PC-3 (cell line): ENCODE data around the gene EPO. TPM values are rescaled to one million over a fixed set of nuclear protein-coding genes. Genes with fewer than 3 reads are reported as not detected.
A peak's percentile ranks its signal among the peaks of the same experiment; 100 is the strongest.

ENCODE experiments used
- ATAC-seq: fragments of 200-7000 bp; cut with Tn5 transposase; 2 replicates; pipeline ENCODE4 v1.9.1; 2020; ENCODE audit warnings: mild to moderate bottlenecking, moderate library complexity
- BruUV-seq: library from RNA; stranded (reverse); fragments of 400-500 nt; replicated peaks from 2 replicates; lab custom pipeline; 2021; lab: Mats Ljungman, UMichigan
- CTCF ChIA-PET: fragments of 300-600 bp; sonication (Branson Sonifier 250); formaldehyde crosslinking; loops from one replicate; lab custom pipeline; 2022; ENCODE audit warnings: antibody characterized with exemption; lab: Charles Lee
- POLR2A ChIA-PET: fragments of 300-600 bp; sonication (Branson Sonifier 250); formaldehyde crosslinking; loops from one replicate; lab custom pipeline; 2022; ENCODE audit warnings: antibody characterized with exemption; ENCODE audit not compliant: unreplicated experiment; lab: Charles Lee
- DNase-seq: peaks from one replicate; pipeline ENCODE4 v3.0.0-alpha.2; 2015
- H2AFZ ChIP-seq: fragments of 300-600 bp; sonication (generic); 2 replicates; pipeline ENCODE4 v1.6.0; 2016; ENCODE audit warnings: antibody characterized with exemption, low read length
- H3F3A ChIP-seq: fragments of 300-600 bp; sonication (generic); one replicate; pipeline ENCODE4 v1.6.0; 2017; ENCODE audit warnings: antibody characterized with exemption, low read length, control low read depth, mild to moderate bottlenecking; ENCODE audit not compliant: unreplicated experiment
- H3K27ac ChIP-seq: fragments of 300-600 bp; sonication (generic); 2 replicates; pipeline ENCODE4 v1.5.1; 2016; ENCODE audit warnings: mild to moderate bottlenecking, low read length
- H3K27me3 ChIP-seq: fragments of 300-600 bp; sonication (generic); 2 replicates; pipeline ENCODE4 v1.6.1; 2016; ENCODE audit warnings: low read length, mixed read lengths
- H3K36me3 ChIP-seq: fragments of 300-600 bp; sonication (generic); 2 replicates; pipeline ENCODE4 v1.6.1; 2016; ENCODE audit warnings: low read depth, mixed run types, low read length, mixed read lengths
- H3K4me1 ChIP-seq: fragments of 300-600 bp; sonication (generic); 2 replicates; pipeline ENCODE4 v1.5.1; 2016; ENCODE audit warnings: low read length; ENCODE audit not compliant: insufficient read depth
- H3K4me2 ChIP-seq: fragments of 300-600 bp; sonication (generic); 2 replicates; pipeline ENCODE4 v1.6.0; 2016; ENCODE audit warnings: low read length
- H3K4me3 ChIP-seq: fragments of 300-600 bp; sonication (generic); 2 replicates; pipeline ENCODE4 v1.5.1; 2016; ENCODE audit warnings: mild to moderate bottlenecking, low read length, mixed read lengths
- H3K79me2 ChIP-seq: fragments of 300-600 bp; sonication (generic); 2 replicates; pipeline ENCODE4 v1.6.1; 2017; ENCODE audit warnings: low read length, mixed read lengths
- H3K9ac ChIP-seq: fragments of 300-600 bp; sonication (generic); 2 replicates; pipeline ENCODE4 v1.6.0; 2016; ENCODE audit warnings: mild to moderate bottlenecking, low read length
- H3K9me2 ChIP-seq: fragments of 300-600 bp; sonication (generic); replicated peaks from 2 replicates; pipeline ENCODE4 v1.6.1; 2016; ENCODE audit warnings: mixed run types, low read length, mixed read lengths
- H3K9me3 ChIP-seq: fragments of 300-600 bp; sonication (generic); 2 replicates; pipeline ENCODE4 v1.6.1; 2016; ENCODE audit warnings: low read length, mixed read lengths
- H4K20me1 ChIP-seq: fragments of 300-600 bp; sonication (generic); 2 replicates; pipeline ENCODE4 v1.6.1; 2016; ENCODE audit warnings: low read length, mixed read lengths
- CTCF ChIP-seq: fragments of 300-600 bp; sonication (generic); conservative IDR thresholded peaks from 2 replicates; pipeline ENCODE4 v1.5.1; 2017; ENCODE audit warnings: antibody characterized with exemption, low read depth, mild to moderate bottlenecking, low read length
- EZH2 ChIP-seq: fragments of 300-600 bp; sonication (generic); IDR thresholded peaks from one replicate; pipeline ENCODE4 v1.6.1; 2017; ENCODE audit warnings: antibody characterized with exemption, mild to moderate bottlenecking, low read length; ENCODE audit not compliant: unreplicated experiment
- EZH2phosphoT487 ChIP-seq: fragments of 300-600 bp; sonication (generic); IDR thresholded peaks from 2 replicates; pipeline ENCODE4 v1.6.1; 2018; ENCODE audit warnings: mild to moderate bottlenecking, antibody characterized with exemption, low read length, borderline replicate concordance
- intact Hi-C: fragments of 100-400 bp; cut with micrococcal nuclease; formaldehyde crosslinking; loops from 2 replicates; pipeline ENCODE4 v1.9.0; 2023
- total RNA-seq: library from RNA; depleted of rRNA; stranded (reverse); fragments of >200 nt; gene quantifications from 2 replicates; pipeline ENCODE4 v1.2.3, GENCODE V29; 2014

The EPO gene
- total RNA-seq, 1 experiment from 2014 or later, result not detected

DNA sequence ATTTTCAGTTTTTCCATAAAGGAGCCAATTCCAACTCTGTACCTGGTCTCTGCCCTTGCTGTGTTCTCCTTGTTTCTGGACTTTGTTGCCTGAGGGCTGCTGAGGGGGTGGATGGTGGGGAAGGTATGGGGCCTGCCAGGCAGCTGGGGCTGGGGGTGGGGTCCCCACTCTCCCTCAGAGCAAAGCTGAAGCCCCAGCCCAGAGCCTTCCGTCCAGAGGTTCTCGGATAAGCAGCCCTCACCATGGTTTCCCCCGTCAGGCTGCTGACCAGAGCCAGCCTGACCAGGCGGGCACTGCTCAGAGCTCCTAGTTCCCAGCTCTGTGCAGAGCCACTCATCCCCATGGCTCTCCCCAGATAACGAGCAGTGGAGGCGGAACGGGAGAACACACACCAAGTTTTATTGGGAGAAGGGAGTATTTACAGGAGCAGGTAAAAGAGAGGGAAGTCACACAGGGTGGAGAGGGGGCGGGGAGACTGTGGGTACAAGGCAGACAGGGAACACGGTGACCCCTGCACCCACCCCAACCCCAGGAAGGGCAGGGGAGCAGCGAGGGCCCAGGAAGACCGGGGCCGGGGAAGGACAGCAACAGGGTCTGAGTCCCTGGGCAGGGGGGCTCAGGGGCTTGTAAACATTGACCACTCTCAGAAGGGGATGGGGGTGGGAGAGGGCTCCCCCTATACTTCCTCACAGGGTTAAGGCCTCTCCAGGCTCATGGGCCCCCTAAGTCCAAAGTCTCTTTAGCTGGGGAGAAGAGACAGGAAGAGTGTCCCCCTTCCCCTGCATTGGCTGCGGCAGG lies 40.9 kb upstream of the EPO start:
- Histone ChIP-seq H2AFZ (no peak overlapping the region), H3F3A (no peaks in the 10 kb centered on the region), H3K9me3 (no peaks in the 10 kb centered on the region), H3K79me2 (peaks cover 17% of the 10 kb centered on the region), H3K27me3 (no peaks in the 10 kb centered on the region), H3K4me3 (no peak overlapping the region), H3K9ac (no peak overlapping the region), H4K20me1 (no peaks in the 10 kb centered on the region), H3K27ac (no peak overlapping the region), H3K4me2 (no peak overlapping the region), H3K9me2 (no peaks in the 10 kb centered on the region), H3K4me1 (no peaks in the 10 kb centered on the region), H3K36me3 (peaks cover 17% of the 10 kb centered on the region; the same call in 1 of the 2 replicates)
- intact Hi-C loops, result no loop called here
- CTCF ChIA-PET, result interaction anchor here (1.0 kb wide), 1 partner anchor 67 kb away, joined by 3 read pairs; the partner anchor contains the start of gene MOSPD3
- BruUV-seq, result no TSS peak
- no peak for TF ChIP-seq EZH2
- TF ChIP-seq EZH2phosphoT487, result no peak
- no peak for TF ChIP-seq CTCF
- POLR2A ChIA-PET, result no interaction called here
- DNase-seq, result no peak
- peak; percentile 4; the same call in 1 of the 2 replicates for ATAC-seq

DNA sequence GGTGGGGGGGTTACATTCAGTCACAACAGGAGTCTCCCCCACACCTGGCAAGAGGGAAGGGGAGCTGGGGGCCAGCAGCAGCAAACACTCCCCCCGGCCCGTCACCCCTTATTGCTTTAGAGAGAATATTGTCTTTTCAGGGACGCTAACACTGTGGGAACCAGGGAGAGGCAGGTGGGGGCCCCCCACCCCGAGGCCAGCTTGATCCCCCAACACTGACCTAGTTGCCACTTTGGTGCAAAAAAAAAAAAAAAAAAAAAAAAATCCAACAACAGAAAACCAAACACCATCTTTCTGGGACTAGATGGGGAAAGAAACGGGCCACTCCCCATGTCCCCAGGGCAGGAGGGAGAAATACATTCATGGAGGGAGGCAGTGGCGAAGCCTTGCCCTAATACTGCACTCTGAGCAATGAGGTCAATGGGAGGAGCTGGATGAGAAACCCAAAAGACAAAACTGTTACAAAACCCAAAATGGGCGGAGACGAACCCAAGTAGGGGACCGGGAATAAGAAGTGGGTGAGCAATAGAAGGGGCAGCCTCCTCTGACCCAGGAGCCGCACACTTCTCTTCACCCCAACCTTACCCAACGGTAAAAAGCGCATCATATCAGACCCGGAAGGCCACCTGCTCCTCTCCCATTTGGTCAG lies 40.2 kb upstream of the EPO start:
- no peak for DNase-seq
- H3K9ac ChIP-seq, result no peak overlapping the region
- CTCF ChIA-PET, result no interaction called here
- intact Hi-C loops, result no loop called here
- ATAC-seq, result no peak
- no peaks in the 10 kb centered on the region for H3K9me2 ChIP-seq
- no peak for TF ChIP-seq EZH2phosphoT487
- TF ChIP-seq CTCF, result no peak
- TF ChIP-seq EZH2, result no peak
- peaks cover 17% of the 10 kb centered on the region; the same call in 1 of the 2 replicates for H3K36me3 ChIP-seq
- no peaks in the 10 kb centered on the region for H3K27me3 ChIP-seq
- peaks cover 11% of the 10 kb centered on the region for H3K79me2 ChIP-seq
- H3K4me2 ChIP-seq, result no peak overlapping the region
- H4K20me1 ChIP-seq, result no peaks in the 10 kb centered on the region
- no peak overlapping the region for H3K27ac ChIP-seq
- no peaks in the 10 kb centered on the region for H3F3A ChIP-seq
- BruUV-seq, result TSS peak; percentile 21
- H3K4me3 ChIP-seq, result no peak overlapping the region
- POLR2A ChIA-PET, result no interaction called here
- H3K4me1 ChIP-seq, result no peaks in the 10 kb centered on the region
- H3K9me3 ChIP-seq, result no peaks in the 10 kb centered on the region
- no peak overlapping the region for H2AFZ ChIP-seq
